Subcutaneous abdominal adipose tissue (tissue), 5 donors: ENCODE data around the gene PPP1R1C.

Experiments used
- H3K27ac ChIP-seq: one replicate; pipeline ENCODE4 v1.7.0; 2013; ENCODE audit warnings: low read depth, mild to moderate bottlenecking, inconsistent platforms, low read length, moderate library complexity
- H3K27me3 ChIP-seq, 5 donors: one replicate each; pipeline ENCODE4 v1.7.0; 2013; ENCODE audit warnings: low read length in 5 of 5, inconsistent platforms in 1 of 5; ENCODE audit not compliant: control insufficient read depth in 5 of 5, insufficient read depth in 4 of 5
- H3K36me3 ChIP-seq, 5 donors: one replicate each; pipeline ENCODE4 v1.7.0; 2013; ENCODE audit warnings: low read length in 5 of 5; ENCODE audit not compliant: control insufficient read depth in 5 of 5, insufficient read depth in 5 of 5
- H3K4me1 ChIP-seq, 5 donors: one replicate each; pipeline ENCODE4 v1.7.0; 2013; ENCODE audit warnings: low read length in 5 of 5, mild to moderate bottlenecking in 3 of 5, moderate library complexity in 1 of 5; ENCODE audit not compliant: control insufficient read depth in 5 of 5, insufficient read depth in 5 of 5
- H3K4me3 ChIP-seq, 5 donors: one replicate each; pipeline ENCODE4 v1.7.0; 2013; ENCODE audit warnings: low read length in 5 of 5, low read depth in 1 of 5
- H3K9ac ChIP-seq, 5 donors: one replicate each; pipeline ENCODE4 v1.7.0; 2013; ENCODE audit warnings: low read length in 5 of 5, mild to moderate bottlenecking in 4 of 5, moderate library complexity in 3 of 5
- H3K9me3 ChIP-seq, 5 donors: one replicate each; pipeline ENCODE4 v1.7.0; 2013; ENCODE audit warnings: low read length in 5 of 5; ENCODE audit not compliant: control insufficient read depth in 5 of 5
- donor health status: healthy.
- donor health status: healthy.
- donor health status: healthy.
- donor health status: healthy.
- donor health status: healthy.

PPP1R1C gene

DNA sequence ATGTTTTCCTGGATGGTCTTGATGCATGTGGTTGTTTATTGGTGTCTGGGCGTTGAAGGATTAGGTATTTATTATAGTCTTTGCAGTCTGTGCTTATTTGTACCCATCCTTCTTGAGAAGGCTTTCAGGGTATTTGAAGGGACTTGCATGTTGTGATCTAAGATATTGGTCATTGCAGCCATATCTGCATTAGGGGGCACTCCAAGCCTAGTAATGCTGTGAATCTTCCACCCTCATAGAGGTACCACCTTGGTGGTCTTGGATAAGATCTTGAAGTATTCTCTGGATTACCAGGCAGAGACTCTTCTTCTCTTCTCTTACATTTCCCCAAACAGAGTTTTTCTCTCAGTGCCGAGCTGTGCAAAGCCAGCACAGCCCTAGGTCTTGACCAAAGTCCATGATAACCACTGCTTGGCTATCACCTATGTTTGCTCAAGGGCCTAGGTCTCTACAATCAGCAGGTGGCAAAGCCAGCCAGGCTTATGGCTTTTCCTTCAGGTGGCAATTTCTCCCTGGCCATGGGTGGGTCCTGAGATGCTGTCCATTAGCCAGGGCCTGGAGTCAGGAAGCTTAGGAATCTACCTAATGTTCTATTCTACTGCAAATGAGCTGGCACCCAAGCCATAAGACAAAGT, 15.4 kb upstream of the PPP1R1C start:
- peaks cover 0 to 3% (median 0%) of the 10 kb centered on the region in 5 donors for H3K9me3 ChIP-seq

DNA sequence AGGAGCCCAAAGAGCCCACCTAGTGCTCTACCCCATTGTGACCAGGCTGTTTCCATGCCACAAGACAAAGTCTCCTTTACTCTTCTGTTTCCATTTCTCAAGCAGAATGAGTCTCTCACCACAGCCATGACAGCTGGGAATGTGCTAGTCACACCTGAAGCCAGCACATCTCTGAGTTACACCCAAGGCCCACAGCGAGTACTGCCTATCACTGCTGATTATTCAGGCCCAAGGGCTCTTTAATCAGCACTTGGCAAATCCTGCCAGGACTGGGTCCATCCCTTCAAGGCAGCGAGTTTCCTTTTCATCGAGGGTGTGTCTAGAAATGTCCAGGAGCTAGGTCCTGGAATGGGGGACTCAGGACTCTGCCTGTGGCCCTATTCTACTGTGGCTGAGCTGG, 14.6 kb upstream of the PPP1R1C start:
- no peaks in the 10 kb centered on the region for H3K4me1 ChIP-seq
- no peaks in the 10 kb centered on the region for H3K36me3 ChIP-seq
- H3K4me3 ChIP-seq = no peak overlapping the region
- no peak overlapping the region for H3K9ac ChIP-seq
- H3K9me3 ChIP-seq = no peaks in the 10 kb centered on the region
- H3K27ac ChIP-seq = no peak overlapping the region
- no peaks in the 10 kb centered on the region for H3K27me3 ChIP-seq

More for the DNA sequence above, 15.4 kb upstream of the PPP1R1C start:
- no peaks in the 10 kb centered on the region for H3K27me3 ChIP-seq
- no peak overlapping the region for H3K27ac ChIP-seq
- H3K4me1 ChIP-seq = no peaks in the 10 kb centered on the region
- H3K4me3 ChIP-seq = no peak overlapping the region
- no peak overlapping the region for H3K9ac ChIP-seq
- no peaks in the 10 kb centered on the region for H3K36me3 ChIP-seq

DNA sequence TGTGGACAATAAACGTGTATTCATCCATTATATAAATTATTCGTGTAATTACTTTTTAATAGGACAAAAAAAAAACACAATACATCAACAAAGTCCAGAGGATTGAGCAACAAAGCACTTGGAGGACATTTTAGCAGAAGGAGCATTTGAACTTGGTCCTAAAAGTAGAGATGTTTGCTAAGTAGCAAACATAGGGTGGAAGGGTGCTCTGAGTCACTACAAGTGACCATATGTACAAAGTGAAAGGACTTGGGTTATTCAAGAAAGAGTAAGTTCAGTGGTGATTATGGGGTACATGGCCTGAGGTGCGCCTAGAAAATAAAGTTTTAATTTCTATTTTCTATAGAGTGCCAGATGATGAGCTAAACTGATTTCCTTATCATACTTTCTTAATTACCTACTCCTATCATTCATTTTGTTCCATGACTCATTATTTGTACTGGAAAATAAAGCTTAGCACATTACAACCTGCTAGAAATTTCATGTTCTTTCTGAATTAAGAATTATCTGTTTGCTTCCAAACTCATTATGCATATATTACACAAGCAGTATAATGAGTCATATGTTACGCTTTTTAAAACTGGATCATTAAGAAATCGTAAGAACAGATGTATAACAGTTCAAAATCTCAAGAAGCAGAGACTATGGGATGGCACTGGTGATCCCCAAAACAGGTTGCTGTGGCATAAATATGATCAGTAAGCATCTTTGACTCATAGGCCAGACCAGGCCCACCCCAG, 13.1 kb upstream of the PPP1R1C start:
- H3K9ac ChIP-seq = no peak overlapping the region
- no peak overlapping the region for H3K27ac ChIP-seq
- H3K4me1 ChIP-seq = no peaks in the 10 kb centered on the region
- no peak overlapping the region for H3K4me3 ChIP-seq
- no peaks in the 10 kb centered on the region for H3K9me3 ChIP-seq
- H3K36me3 ChIP-seq = no peaks in the 10 kb centered on the region
- H3K27me3 ChIP-seq = no peaks in the 10 kb centered on the region

DNA sequence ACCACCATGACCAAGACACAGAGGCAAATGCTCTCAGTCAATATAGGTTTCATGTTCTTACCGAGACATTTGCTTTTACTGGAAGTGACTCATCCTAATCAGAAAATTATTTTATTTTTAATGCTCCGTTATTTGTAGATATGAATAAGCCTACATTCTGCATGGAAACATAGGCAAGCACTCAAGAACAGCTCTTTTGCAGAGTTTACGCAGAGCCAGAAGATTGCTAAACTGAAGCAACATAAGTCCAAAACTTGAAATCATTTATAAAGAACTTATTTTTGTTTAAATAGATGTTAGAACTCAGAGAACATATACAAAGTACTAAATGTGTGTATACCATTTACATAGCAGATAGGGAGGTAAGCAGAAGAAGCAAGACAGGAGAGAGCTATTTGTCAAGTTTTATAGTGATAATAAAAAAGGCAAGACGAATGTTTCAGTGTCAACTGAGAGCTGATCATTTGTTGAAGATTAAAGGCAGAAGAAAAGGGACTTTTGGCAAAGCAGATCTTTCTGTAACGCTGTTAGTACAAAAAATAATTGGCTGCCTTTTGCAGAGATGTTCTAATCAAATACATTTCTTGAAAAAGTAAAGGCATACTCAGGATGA, 12.4 kb upstream of the PPP1R1C start:
- no peak overlapping the region for H3K4me3 ChIP-seq
- no peaks in the 10 kb centered on the region for H3K36me3 ChIP-seq
- H3K27ac ChIP-seq = no peak overlapping the region
- no peaks in the 10 kb centered on the region for H3K4me1 ChIP-seq
- no peaks in the 10 kb centered on the region for H3K27me3 ChIP-seq
- no peaks in the 10 kb centered on the region for H3K9me3 ChIP-seq
- no peak overlapping the region for H3K9ac ChIP-seq

DNA sequence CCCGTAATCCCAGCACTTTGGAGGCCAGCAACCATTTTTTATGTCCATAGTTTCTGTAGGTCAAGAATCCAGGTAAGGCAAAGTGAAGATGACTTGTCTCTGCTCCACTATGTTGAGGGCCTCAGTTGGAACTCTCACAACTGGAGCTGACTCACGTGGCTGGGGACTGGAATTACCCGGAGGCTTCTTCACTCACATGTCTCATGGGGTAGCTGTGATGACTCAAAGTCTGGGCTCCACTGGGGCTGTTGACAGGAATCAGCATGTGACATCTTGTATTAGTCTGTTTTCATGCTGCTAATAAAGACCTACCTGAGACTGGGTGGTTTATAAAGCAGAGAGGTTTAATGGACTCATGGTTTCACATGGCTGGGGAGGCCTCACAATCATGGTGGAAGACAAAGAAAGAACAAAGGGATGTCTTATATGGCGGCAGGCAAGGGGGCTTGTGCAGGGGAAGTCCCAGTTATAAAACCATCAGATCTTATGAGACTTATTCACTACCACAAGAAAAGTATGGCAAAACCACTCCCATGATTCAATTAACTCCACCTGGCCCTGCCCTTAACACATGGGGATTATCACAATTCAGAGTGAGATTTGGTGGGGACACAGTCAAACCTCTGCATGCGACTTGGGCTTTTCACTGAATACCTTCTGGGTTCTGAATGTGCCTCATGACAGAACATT, 7.8 kb upstream of the PPP1R1C start:
- no peaks in the 10 kb centered on the region for H3K9me3 ChIP-seq
- no peaks in the 10 kb centered on the region for H3K4me1 ChIP-seq
- H3K27ac ChIP-seq = no peak overlapping the region
- no peaks in the 10 kb centered on the region for H3K27me3 ChIP-seq
- no peak overlapping the region for H3K9ac ChIP-seq
- no peaks in the 10 kb centered on the region for H3K36me3 ChIP-seq
- no peak overlapping the region for H3K4me3 ChIP-seq

DNA sequence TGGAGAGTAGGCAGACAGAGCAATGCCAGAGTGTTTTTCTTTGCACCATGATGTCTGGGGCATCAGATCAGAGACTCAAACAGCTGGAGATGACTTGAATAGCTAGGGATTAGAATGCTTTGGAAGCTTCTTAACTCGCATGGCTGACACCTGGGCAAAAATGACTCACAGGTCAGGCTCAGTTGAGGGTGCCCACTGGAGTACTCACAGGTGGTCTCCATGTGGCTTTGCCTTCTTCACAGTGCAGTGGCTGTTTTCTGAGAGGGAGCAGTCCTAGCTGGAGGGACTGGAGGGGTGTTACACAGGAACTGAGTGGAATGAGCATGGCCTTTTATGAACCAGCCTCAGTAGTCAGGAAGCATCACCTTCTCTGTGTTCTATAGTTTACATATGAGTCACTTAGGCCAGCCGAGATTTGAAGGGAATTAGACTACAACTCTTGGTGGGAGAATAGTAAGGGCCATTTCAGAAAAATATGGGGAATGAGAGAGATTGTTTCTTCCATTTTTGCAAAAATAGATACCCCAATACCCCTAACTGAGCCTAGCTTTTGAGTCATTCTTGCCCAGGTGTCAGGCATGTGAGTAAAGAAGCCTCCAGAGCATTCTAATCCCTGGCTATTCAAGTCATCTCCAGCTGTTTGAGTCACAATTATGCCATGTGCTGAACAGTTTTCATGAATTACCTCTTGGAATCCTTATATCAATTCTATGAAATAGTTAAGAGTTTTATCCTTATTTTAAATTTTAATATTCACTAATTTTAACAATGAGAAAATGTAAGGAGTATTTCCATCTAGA, 7.1 kb upstream of the PPP1R1C start:
- Histone ChIP-seq H3K27me3 (no peaks in the 10 kb centered on the region), H3K9me3 (no peaks in the 10 kb centered on the region), H3K4me3 (no peak overlapping the region), H3K36me3 (no peaks in the 10 kb centered on the region), H3K27ac (no peak overlapping the region), H3K4me1 (no peaks in the 10 kb centered on the region), H3K9ac (no peak overlapping the region)

DNA sequence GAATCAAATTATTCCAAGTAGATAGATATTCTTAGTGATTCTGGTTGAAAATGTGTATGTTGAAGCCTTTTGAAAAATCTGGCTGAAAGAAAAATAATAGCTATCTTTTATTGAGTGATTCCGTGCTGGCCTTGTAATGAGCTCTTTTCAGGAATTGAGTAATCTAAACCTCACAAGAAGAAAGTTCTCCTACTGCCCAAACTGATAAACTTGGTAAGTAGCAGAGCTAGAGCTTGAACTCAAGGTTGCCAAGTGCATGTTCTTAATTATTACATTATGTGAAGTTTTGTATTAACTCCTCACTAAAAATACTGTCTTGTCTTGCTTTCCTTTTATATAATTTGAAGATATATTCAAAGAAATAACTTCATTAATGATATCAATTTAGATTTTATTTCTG, 1.6 kb upstream of the PPP1R1C start:
- Histone ChIP-seq H3K9ac (no peak overlapping the region), H3K27me3 (no peaks in the 10 kb centered on the region), H3K27ac (no peak overlapping the region), H3K4me3 (no peak overlapping the region), H3K4me1 (peaks cover 0 to 3% (median 0%) of the 10 kb centered on the region in 5 donors), H3K36me3 (no peaks in the 10 kb centered on the region), H3K9me3 (no peaks in the 10 kb centered on the region)

DNA sequence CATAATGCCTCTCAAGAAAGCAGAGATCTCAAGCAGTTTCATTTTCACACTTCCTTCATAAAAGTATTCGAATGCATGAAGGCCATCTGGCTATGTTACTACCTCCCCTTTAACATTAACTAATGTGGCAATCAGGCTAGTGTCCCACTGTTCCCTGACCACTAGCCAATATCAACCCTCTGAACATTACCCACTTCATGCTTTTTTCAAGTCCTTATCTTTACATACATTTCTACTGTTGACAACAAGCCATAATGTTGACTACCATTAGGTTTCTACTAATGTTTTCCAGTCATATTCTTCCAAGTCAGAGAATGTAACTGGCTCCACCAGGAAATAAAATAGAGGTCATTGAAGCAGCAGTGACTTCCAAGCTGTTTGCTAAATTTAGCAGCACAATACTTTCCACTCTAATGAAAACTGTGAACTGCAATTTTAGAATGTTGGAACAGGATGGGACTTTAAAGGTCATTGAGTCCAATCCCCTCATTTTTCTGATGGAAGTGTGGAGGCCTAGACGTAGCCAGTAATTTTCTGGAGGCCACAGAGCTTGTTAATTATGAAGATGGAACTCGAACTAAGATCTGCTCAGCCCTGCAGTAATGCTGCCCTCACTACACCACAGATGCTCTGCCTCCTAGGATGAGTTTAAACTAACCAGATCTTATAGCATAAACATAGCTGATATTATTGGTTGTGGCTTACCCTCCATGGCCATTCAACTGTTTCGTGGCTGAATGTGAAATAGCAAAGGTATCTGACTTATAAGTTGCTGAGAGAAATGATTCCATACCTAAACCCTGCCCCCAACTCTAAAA, 630 bp upstream of the PPP1R1C start:
- Histone ChIP-seq H3K27me3 (no peaks in the 10 kb centered on the region), H3K9ac (no peak overlapping the region), H3K36me3 (no peaks in the 10 kb centered on the region), H3K4me3 (no peak overlapping the region), H3K9me3 (no peaks in the 10 kb centered on the region), H3K27ac (no peak overlapping the region), H3K4me1 (peaks cover 0 to 3% (median 0%) of the 10 kb centered on the region in 5 donors)
